ENCODE measurements around the gene ARIH2. TPM values are rescaled to one million over a fixed set of nuclear protein-coding genes. Genes with fewer than 3 reads are reported as not detected.

The ARIH2 gene
- total RNA-seq, 2 experiments from 2014 or later = 91.0 to 95.0 TPM

DNA sequence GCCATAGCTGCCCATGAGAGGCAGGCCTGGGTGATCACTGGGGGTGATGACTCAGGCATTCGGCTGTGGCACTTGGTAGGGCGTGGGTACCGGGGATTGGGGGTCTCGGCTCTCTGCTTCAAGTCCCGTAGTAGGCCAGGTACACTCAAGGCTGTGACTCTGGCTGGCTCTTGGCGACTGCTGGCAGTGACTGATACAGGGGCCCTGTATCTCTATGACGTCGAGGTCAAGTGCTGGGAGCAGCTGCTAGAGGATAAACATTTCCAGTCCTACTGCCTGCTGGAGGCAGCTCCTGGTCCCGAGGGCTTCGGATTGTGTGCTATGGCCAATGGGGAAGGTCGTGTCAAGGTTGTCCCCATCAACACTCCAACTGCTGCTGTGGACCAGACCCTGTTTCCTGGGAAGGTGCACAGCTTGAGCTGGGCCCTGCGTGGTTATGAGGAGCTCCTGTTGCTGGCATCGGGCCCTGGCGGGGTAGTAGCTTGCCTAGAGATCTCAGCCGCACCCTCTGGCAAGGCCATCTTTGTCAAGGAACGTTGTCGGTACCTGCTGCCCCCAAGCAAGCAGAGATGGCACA lies 93.9 kb downstream of the ARIH2 start:
- H3K4me3 Mint-ChIP-seq = no peak overlapping the region
- H3K36me3 Mint-ChIP-seq (ENCODE audit: low read depth) = peaks cover 17% of the 10 kb centered on the region
- no peak for DNase-seq
- peaks cover 36% of the 10 kb centered on the region for H3K4me1 Mint-ChIP-seq
- ChIA-PET CTCF (interaction anchor here (1.8 to 3.3 kb wide), 2 partner anchors 9 to 24 kb away, joined by 9 to 28 read pairs; partner anchors contain the start of gene NDUFAF3), POLR2A (no interaction called here)
- no peaks in the 10 kb centered on the region for H3K27me3 Mint-ChIP-seq
- H3K27ac Mint-ChIP-seq = no peak overlapping the region
- H3K9me3 Mint-ChIP-seq = no peaks in the 10 kb centered on the region

DNA sequence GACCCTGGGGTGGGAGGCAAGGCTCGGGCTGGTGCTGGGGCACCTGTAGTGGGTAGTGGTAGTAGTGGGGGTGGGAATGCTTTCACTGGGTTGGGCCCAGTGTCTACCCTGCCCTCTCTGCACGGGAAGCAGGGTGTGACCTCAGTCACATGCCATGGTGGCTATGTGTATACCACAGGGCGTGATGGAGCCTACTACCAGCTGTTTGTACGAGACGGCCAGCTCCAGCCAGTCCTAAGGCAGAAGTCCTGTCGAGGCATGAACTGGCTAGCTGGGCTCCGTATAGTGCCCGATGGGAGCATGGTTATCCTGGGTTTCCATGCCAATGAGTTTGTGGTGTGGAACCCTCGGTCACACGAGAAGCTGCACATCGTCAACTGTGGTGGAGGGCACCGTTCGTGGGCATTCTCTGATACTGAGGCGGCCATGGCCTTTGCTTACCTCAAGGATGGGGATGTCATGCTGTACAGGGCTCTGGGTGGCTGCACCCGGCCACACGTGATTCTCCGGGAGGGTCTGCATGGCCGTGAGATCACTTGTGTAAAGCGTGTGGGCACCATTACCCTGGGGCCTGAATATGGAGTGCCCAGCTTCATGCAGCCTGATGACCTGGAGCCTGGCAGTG lies 94.6 kb downstream of the ARIH2 start:
- no peak for DNase-seq
- H3K27me3 Mint-ChIP-seq = no peaks in the 10 kb centered on the region
- ChIA-PET CTCF (interaction anchor here (1.3 to 3.3 kb wide), 4 partner anchors 9 to 25 kb away, joined by 3 to 28 read pairs (median 7); partner anchors contain the start of genes NDUFAF3 and P4HTM), POLR2A (no interaction called here)
- peaks cover 16% of the 10 kb centered on the region for H3K36me3 Mint-ChIP-seq (ENCODE audit: low read depth)
- no peak overlapping the region for H3K27ac Mint-ChIP-seq
- H3K4me1 Mint-ChIP-seq = peaks cover 35% of the 10 kb centered on the region
- no peak overlapping the region for H3K4me3 Mint-ChIP-seq
- H3K9me3 Mint-ChIP-seq = no peaks in the 10 kb centered on the region

DNA sequence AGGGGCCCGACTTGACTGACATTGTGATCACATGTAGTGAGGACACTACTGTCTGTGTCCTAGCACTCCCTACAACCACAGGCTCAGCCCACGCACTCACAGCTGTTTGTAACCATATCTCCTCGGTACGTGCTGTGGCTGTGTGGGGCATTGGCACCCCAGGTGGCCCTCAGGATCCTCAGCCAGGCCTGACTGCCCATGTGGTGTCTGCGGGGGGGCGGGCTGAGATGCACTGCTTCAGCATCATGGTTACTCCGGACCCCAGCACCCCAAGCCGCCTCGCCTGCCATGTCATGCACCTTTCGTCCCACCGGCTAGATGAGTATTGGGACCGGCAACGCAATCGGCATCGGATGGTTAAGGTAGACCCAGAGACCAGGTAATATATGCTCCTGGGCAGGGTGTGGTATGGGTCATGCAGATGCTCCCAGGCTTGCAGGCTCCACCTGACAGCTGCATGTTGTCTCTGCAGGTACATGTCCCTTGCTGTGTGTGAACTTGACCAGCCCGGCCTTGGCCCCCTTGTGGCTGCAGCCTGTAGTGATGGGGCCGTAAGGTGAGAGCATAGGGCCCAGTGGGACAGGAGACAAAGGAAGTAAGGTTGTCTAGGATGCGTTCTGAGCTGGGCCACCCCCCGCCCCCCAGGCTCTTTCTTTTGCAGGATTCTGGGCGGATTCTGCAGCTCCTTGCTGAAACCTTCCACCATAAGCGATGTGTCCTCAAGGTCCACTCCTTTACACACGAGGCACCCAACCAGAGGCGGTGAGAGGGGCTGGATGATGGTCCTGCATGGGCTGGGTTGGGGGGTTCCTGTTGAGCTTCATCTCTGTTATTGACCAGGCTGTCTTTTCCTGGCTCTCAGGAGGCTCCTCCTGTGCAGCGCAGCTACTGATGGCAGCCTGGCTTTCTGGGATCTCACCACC lies 95.4 kb downstream of the ARIH2 start:
- DNase-seq = peak; percentile 53
- H3K27ac Mint-ChIP-seq = no peak overlapping the region
- no peak overlapping the region for H3K4me3 Mint-ChIP-seq
- peaks cover 17% of the 10 kb centered on the region for H3K36me3 Mint-ChIP-seq (ENCODE audit: low read depth)
- CTCF ChIA-PET = interaction anchor here (0.8 to 3.3 kb wide), 8 partner anchors 8 to 457 kb away, joined by 3 to 28 read pairs (median 4); partner anchors contain the start of genes IMPDH2, NDUFAF3 and P4HTM
- POLR2A ChIA-PET = no interaction called here
- H3K27me3 Mint-ChIP-seq = no peaks in the 10 kb centered on the region
- no peaks in the 10 kb centered on the region for H3K9me3 Mint-ChIP-seq
- peaks cover 31% of the 10 kb centered on the region for H3K4me1 Mint-ChIP-seq

DNA sequence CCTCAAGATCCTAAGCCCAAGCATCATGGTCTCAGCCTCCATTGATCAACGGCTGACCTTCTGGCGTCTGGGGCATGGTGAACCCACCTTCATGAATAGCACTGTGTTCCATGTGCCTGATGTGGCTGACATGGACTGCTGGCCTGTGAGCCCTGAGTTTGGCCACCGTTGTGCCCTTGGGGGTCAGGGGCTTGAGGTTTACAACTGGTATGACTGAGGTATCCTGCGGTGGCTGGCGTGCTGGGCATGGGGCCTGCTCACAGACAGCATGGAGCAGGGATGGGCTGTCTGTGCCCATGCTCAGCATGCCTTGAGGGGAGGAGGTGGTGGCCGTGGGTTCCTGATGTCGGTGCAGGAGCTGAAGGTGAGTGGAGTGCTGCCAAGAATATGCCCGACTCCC lies 96.4 kb downstream of the ARIH2 start:
- no peak for DNase-seq
- Mint-ChIP-seq H3K4me1 (peaks cover 32% of the 10 kb centered on the region), H3K27ac (no peak overlapping the region), H3K27me3 (no peaks in the 10 kb centered on the region), H3K9me3 (no peaks in the 10 kb centered on the region), H3K4me3 (no peak overlapping the region), H3K36me3 (ENCODE audit: low read depth) (peaks cover 17% of the 10 kb centered on the region)
- ChIA-PET CTCF (interaction anchor here (2.0 to 9.3 kb wide), 2 partner anchors 7 to 9 kb away, joined by 6 to 100 read pairs; partner anchors contain the start of gene WDR6), POLR2A (no interaction called here)

DNA sequence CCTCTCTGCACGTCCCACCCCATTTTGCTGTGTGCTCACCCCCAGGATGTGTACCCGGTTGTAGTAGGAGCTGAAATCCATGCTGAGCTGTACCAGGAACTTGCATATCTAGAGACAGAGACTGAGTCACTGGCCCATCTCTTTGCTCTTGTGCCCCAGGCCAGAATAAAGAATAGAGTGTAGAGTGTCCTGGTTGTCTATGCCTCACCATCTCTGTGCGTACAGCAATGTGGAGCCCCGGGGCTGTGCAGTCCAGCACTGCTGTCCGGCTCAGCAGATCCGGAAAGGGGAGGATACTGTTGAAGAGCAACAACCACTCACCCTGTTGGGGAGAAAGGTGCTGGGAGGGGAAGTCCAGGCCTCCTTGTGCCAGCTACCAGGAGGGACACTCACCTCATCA lies 97.1 kb downstream of the ARIH2 start:
- Mint-ChIP-seq H3K4me3 (no peak overlapping the region), H3K27ac (no peak overlapping the region), H3K4me1 (peaks cover 35% of the 10 kb centered on the region), H3K27me3 (no peaks in the 10 kb centered on the region), H3K9me3 (no peaks in the 10 kb centered on the region), H3K36me3 (ENCODE audit: low read depth) (peaks cover 17% of the 10 kb centered on the region)
- DNase-seq = no peak
- ChIA-PET CTCF (interaction anchor here (2.0 to 9.3 kb wide), 2 partner anchors 8 kb away, joined by 6 to 100 read pairs; partner anchors contain the start of gene WDR6), POLR2A (no interaction called here)

DNA sequence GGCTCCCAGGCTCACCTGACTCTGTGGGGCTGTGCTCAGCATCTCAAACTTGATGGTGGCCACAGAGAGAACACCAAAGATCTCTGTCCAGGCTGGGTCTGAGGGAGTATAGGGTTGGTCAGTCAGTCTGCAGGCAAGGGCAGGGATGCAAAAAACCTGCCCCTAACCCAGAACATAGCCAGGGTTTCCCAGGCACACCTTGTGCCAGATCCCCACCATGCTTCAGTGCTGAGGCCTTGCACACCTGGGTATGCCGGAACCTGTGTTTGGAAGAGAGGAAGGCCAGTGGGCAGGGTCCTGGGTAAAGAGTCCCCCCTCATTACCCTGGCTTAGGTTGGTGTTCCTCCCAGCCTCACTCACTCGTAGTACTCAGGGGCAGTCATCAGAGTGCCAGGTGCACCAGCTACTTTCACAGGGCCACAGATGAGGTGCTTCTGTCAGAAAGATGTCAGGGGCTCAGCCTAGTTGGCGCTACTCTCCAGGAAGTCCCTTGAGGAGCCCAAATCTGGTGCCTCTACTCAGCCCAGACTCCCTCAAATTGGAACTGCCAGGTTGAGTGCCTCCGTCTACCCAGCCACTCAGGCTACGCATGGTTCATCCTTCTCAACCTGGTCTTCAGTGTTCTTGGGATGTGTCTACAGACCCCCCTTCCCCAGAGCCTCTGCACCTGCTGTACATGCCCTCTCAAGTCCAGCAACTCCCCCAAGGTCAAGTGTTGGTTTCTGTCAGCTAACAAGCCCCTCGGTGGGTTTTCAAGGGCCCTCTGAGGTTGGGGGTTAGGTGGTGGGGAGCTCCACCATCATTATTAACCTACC lies 98.0 kb downstream of the ARIH2 start:
- Mint-ChIP-seq H3K4me3 (peak overlapping the region; percentile 87), H3K36me3 (ENCODE audit: low read depth) (peaks cover 17% of the 10 kb centered on the region), H3K4me1 (peaks cover 35% of the 10 kb centered on the region), H3K9me3 (no peaks in the 10 kb centered on the region), H3K27ac (peak overlapping the region; percentile 83), H3K27me3 (no peaks in the 10 kb centered on the region)
- POLR2A ChIA-PET = interaction anchor here (0.6 to 1.1 kb wide), 3 partner anchors 9 to 166 kb away, joined by 3 to 4 read pairs (median 4); partner anchors contain the start of gene WDR6
- no peak for DNase-seq
- CTCF ChIA-PET = interaction anchor here (0.5 to 9.3 kb wide), 3 partner anchors 9 to 108 kb away, joined by 3 to 100 read pairs (median 8); partner anchors contain the start of gene WDR6

DNA sequence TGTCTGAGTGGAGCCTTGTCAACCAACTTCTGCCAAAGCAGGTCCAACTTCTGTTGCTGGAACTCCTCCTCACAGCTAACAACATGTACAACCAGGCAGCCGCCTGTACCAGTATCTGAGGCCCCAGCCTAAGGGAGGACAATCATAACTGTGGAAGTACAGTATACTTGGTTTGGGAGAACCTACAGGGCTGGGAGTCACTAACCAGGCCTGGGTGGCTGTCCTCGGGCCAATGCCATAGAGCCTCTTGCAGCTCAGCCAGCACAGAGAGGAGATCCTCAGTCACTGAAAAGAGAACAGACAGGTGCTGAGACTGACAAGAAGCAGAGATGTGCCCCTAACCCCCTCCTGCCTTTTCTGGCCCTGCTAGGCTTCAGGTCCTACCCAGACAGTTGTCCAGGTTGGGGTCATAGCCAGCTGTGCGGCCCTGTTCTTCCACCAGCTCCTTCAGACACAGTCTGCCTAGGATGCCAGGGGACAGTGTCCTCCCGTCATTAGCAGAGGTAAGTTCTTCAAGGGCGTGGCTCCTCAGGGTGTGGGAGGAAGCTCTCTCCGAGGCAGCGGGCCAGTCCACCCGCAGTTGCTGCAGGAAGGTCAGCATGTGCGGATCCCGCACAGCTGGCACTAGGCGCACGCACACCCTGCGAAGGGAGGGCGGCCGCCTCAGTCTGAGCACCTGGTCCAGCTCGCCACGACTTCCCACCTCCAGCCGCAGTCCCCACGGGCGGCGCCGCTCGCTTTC lies 98.8 kb downstream of the ARIH2 start:
- Mint-ChIP-seq H3K36me3 (ENCODE audit: low read depth) (peaks cover 19% of the 10 kb centered on the region), H3K9me3 (no peaks in the 10 kb centered on the region), H3K4me1 (peaks cover 34% of the 10 kb centered on the region), H3K27me3 (no peaks in the 10 kb centered on the region), H3K27ac (peak overlapping the region; percentile 83), H3K4me3 (peak overlapping the region; percentile 87)
- no peak for DNase-seq
- ChIA-PET CTCF (interaction anchor here (0.5 to 9.3 kb wide), 4 partner anchors 10 to 326 kb away, joined by 3 to 100 read pairs (median 6); partner anchors contain the start of gene WDR6), POLR2A (interaction anchor here (0.6 to 1.1 kb wide), 4 partner anchors 10 to 165 kb away, joined by 3 to 4 read pairs (median 4); partner anchors contain the start of gene WDR6)

DNA sequence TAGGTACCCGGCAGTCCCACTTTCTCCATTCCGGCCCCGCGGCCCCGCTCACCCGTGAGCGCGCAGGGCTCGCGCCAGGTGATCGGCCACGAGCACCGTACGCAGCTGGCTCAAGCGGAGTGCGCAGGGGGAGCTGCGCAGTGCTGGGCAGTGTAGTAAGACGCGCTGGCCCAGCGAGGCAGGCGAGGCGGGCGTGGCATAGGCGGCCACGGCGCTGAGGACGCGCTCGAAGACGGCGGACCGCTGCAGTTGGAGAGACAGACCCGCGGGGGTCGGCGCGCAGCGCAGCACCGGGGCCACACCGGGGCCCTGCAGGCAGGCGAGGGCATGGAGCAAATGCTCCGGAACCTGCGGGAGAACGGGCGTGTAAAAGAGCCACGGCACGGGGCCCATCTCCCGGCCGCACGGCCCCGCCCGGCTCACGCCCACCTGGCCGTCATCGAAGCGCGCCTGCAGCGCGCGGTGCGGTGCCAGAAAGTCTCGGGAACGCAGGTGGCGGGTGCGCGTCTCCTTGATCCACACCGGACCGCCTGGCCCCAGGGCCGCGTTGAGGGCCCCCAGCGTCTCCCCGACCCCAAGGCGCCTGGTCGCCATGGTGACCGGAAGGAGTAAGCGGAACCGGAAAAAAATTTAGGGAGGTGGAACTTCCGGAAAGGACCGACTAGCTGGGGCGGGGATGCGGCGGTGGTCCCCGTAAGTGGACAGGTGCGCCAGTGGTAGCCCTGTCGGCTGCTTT lies 99.5 kb downstream of the ARIH2 start, which contains the start of gene DALRD3:
DALRD3 (minus strand) TSS at position 610 of the 736 bp plus-strand sequence; CDS start at position 594, 16 bp downstream.
- DNase-seq = peak; percentile 69
- Mint-ChIP-seq H3K9me3 (no peaks in the 10 kb centered on the region), H3K36me3 (ENCODE audit: low read depth) (peaks cover 27% of the 10 kb centered on the region), H3K27ac (peak within 1 kb of the TSS; percentile 95), H3K4me1 (peaks cover 40% of the 10 kb centered on the region), H3K4me3 (peak within 1 kb of the TSS; percentile 87), H3K27me3 (no peaks in the 10 kb centered on the region)
- POLR2A ChIA-PET = interaction anchor here (1.0 to 1.1 kb wide), 2 partner anchors 11 to 30 kb away, joined by 3 to 4 read pairs; no protein-coding TSS in a partner anchor
- CTCF ChIA-PET = interaction anchor here (0.6 to 9.3 kb wide), 4 partner anchors 10 to 325 kb away, joined by 3 to 100 read pairs (median 6); partner anchors contain the start of genes QRICH1 and WDR6

DNA sequence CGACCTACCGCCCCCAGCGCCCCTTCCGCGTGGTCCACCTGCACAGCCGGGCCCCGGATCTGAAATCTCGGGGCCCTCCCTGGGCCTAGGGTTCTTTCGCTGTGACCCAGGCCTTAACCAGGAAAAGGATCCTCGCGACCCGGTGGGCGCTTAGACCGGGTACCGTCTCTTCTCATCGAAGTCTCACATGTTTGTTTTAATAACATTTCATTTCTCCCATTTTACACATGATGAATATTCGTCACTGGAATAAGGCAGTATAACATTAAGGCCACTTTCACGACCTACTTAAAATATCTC lies 100.0 kb downstream of the ARIH2 start:
- CTCF ChIA-PET = interaction anchor here (1.6 to 9.3 kb wide), 2 partner anchors 11 to 75 kb away, joined by 3 to 100 read pairs; partner anchors contain the start of genes QRICH1 and WDR6
- DNase-seq = no peak
- Mint-ChIP-seq H3K9me3 (no peaks in the 10 kb centered on the region), H3K27ac (peak overlapping the region; percentile 90), H3K36me3 (ENCODE audit: low read depth) (peaks cover 30% of the 10 kb centered on the region), H3K4me3 (peak overlapping the region; percentile 87), H3K27me3 (no peaks in the 10 kb centered on the region), H3K4me1 (peaks cover 40% of the 10 kb centered on the region)
- POLR2A ChIA-PET = no interaction called here

DNA sequence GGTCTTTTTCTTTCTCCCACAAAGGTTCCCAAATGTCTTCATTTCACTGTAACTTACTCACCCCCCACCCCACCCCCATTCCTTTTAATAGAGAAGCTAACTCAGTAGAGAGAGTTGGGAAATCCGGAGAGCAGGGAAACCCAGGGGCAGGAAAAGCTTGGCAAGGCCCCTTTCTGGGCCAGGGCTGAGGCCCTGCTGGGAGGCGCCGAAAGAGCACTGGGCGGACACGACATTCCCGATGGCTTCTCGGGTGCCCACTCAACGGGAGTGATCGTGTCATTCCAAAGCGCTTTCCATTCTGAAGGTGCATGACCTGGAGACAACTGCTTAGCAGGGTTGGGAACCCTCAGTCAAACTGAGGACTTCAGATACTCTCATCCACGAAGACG lies 101.3 kb downstream of the ARIH2 start:
- no peaks in the 10 kb centered on the region for H3K27me3 Mint-ChIP-seq
- peak overlapping the region; percentile 95 for H3K27ac Mint-ChIP-seq
- peaks cover 39% of the 10 kb centered on the region for H3K36me3 Mint-ChIP-seq (ENCODE audit: low read depth)
- ChIA-PET POLR2A (interaction anchor here (1.2 to 1.3 kb wide), 2 partner anchors 10 to 13 kb away, joined by 4 to 8 read pairs; partner anchors contain the start of genes IMPDH2 and WDR6), CTCF (interaction anchor here (0.7 to 9.3 kb wide), 3 partner anchors 12 to 510 kb away, joined by 3 to 100 read pairs (median 31); partner anchors contain the start of gene WDR6)
- H3K9me3 Mint-ChIP-seq = no peaks in the 10 kb centered on the region
- no peak for DNase-seq
- H3K4me3 Mint-ChIP-seq = peak overlapping the region; percentile 87
- H3K4me1 Mint-ChIP-seq = peaks cover 48% of the 10 kb centered on the region
